Subcutaneous preadipocyte (primary cell): ENCODE results near the gene FGFR4. TPM values are rescaled to one million over a fixed set of nuclear protein-coding genes. Genes with fewer than 3 reads are reported as not detected.

Experiments used
- total RNA-seq: library from RNA; depleted of rRNA; stranded (reverse); fragments of >200 nt; gene quantifications from 2 replicates; pipeline ENCODE4 v1.2.3, GENCODE V29; 2012

The FGFR4 gene
- 0.73 and 1.4 TPM in 2 replicates for total RNA-seq

DNA sequence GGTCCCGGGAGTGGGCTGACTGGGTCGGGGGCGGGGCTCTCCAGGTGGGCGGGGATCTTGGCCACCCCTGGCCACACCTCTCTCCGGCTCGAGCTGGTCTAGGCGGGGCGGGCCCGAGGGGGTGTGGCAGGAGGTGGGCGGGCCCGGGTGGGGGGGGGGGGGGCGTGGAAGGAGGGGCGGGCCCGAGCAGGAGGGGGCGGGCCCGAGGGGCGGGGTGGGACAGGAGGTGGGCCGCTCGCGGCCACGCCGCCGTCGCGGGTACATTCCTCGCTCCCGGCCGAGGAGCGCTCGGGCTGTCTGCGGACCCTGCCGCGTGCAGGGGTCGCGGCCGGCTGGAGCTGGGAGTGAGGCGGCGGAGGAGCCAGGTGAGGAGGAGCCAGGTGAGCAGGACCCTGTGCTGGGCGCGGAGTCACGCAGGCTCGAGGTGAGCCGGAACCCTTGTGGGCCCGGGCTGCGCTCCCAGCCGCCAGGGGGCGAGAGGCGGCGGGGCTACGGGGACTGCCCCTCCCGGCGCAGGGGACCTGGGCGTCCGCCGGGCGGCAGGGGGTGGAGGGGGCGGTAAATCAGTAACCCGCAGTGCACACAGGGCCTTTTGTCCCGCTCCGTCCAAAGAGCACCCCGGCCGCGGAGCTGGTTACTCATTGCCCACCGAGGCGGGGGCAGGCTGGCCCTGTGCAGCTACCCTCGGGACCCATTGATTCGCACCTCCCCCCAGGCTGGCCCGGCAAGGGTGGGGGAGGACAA lies at the start of gene FGFR4:
Gene FGFR4 (plus strand): TSS at position 262 of the 744 bp plus-strand sequence. CDS start 2,688 bp downstream, outside the sequence.

DNA sequence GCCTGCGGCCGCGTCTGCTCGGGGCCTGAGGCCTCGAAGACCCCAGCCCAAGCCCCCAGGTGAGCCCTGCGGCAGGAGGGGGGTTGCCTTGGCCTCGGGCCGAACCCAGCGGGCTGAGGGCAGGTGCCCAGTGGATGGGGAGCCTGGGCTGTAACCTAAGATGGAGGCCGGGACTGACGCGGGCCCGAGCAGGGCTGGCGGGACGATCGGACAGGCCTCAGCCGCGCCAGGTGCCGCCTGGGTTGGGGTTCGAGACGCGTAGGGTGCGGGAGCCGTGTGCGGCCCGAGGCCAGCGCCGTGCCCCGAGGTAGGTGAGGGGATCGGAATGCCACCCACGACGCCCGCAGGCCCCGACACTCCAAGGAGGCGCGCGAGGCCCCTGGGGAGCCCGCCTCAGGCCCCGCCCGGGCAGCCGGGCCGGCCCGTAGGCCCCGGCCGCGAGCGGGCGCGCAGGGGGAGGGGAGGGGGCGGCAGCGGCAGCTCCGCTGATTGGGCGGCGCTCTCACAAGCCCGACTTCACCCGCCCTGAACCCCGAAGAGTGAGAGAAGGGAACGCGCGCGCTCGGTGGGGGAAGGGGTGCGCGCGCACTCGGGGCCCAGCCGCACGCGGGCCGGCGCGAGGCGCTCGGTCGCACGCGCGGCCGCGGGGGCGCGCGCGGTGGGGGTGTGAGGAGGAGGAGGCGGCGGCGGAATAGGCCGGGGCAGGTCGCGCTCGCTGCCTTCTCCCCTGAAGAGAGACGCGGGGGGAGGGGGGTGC lies 46.6 kb downstream of the FGFR4 start, which contains the start of gene NSD1:
Gene NSD1 (plus strand): TSS at position 678 of the 757 bp plus-strand sequence. CDS start 1,331 bp downstream, outside the sequence.

Other genes starting within 250 kb of the FGFR4 start
- gene HK3, start 187.6 kb upstream of the FGFR4 start, total RNA-seq: not detected in 2 replicates
- 26.8 and 38.9 TPM in 2 replicates for gene UIMC1, start 80.1 kb upstream of the FGFR4 start, total RNA-seq
- 13.1 and 15.8 TPM in 2 replicates for gene ZNF346, start 64.2 kb upstream of the FGFR4 start, total RNA-seq
- gene NSD1, start 46.9 kb downstream of the FGFR4 start, total RNA-seq: 30.1 and 47.9 TPM in 2 replicates
- 9.9 and 11.9 TPM in 2 replicates for gene RAB24, start 216.8 kb downstream of the FGFR4 start, total RNA-seq
- gene PRELID1, start 216.9 kb downstream of the FGFR4 start, total RNA-seq: 115 and 123 TPM in 2 replicates
- gene MXD3, start 225.0 kb downstream of the FGFR4 start, total RNA-seq: 8.8 and 15.4 TPM in 2 replicates